Colonic mucosa (tissue), 4 donors: ENCODE results near the gene TMEM100. TPM values are rescaled to one million over a fixed set of nuclear protein-coding genes. Genes with fewer than 3 reads are reported as not detected.

ENCODE experiments used
- DNase-seq: peaks from one replicate; pipeline ENCODE4 v3.0.0-alpha.2; 2020
- H3K27ac ChIP-seq: fragments of 200-600 bp; one replicate; pipeline ENCODE4 v1.8.0; 2021
- H3K27me3 ChIP-seq: fragments of 200-600 bp; one replicate; pipeline ENCODE4 v1.8.0; 2021
- H3K36me3 ChIP-seq: fragments of 200-600 bp; one replicate; pipeline ENCODE4 v1.8.0; 2021
- H3K4me1 ChIP-seq: fragments of 200-600 bp; one replicate; pipeline ENCODE4 v1.8.0; 2021; ENCODE audit warnings: mild to moderate bottlenecking
- H3K4me3 ChIP-seq: fragments of 200-600 bp; one replicate; pipeline ENCODE4 v1.8.0; 2021
- H3K9ac ChIP-seq, 2 donors: one replicate each; pipeline ENCODE4 v1.7.0; 2013; ENCODE audit warnings: control low read depth in 2 of 2, low read depth in 2 of 2, low read length in 2 of 2
- H3K9me3 ChIP-seq: fragments of 200-600 bp; one replicate; pipeline ENCODE4 v1.8.0; 2021
- intact Hi-C: fragments of 100-400 bp; cut with DNase I; formaldehyde crosslinking; loops from one replicate; pipeline ENCODE4 v1.14.1; 2022
- total RNA-seq, 2 donors: library from RNA; stranded (reverse); fragmentation: NEBNext Ultra II Directional in 1 of 2; extraction: Animal tissue kit (Norgen Biotek cat#: 25700) in 1 of 2; gene quantifications; one replicate each; pipeline ENCODE4 v1.2.1, GENCODE V29; 2021
- TF ChIP-seq, protein P1 (sequence below): fragments of 200-600 bp; IDR thresholded peaks from one replicate; pipeline ENCODE4 v1.8.0; 2022; ENCODE audit warnings: antibody characterized with exemption, mild to moderate bottlenecking
- donor health status: healthy.
- donor health status: DM: no; HTN: no; CAD: no.
- donor health status: DM: no; HTN: no; CAD: no.

Gene TMEM100
- total RNA-seq, 2 donors from 2014 or later, result 2.8 to 7.1 TPM

DNA sequence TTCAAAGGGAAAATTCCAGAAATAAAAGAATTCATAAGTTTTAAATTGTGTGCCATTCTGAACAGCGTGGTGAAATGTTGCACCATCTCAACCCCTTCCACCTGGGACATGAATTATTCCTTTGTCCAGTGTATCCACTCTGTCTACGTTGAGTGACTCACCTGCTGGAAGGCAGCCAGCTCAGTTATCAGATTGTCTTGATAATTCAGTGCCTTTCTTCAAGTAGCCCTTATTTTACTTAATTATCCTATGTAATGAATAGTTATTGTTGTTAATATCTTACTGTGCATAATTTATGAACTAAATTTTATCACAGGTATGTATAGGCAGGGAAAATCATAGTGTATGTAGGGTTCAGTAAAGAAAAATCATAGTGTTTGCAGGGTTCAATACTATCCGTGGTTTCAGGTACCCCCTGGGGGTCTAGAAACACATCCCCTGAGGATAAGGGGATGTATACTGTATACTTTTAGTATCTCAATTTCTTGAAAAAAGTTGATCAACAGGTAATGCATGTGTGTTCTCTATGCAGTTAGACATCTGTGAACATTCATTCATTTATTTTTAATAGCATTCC is 20.5 kb upstream of the TMEM100 start:
- TF ChIP-seq, protein P1, sequence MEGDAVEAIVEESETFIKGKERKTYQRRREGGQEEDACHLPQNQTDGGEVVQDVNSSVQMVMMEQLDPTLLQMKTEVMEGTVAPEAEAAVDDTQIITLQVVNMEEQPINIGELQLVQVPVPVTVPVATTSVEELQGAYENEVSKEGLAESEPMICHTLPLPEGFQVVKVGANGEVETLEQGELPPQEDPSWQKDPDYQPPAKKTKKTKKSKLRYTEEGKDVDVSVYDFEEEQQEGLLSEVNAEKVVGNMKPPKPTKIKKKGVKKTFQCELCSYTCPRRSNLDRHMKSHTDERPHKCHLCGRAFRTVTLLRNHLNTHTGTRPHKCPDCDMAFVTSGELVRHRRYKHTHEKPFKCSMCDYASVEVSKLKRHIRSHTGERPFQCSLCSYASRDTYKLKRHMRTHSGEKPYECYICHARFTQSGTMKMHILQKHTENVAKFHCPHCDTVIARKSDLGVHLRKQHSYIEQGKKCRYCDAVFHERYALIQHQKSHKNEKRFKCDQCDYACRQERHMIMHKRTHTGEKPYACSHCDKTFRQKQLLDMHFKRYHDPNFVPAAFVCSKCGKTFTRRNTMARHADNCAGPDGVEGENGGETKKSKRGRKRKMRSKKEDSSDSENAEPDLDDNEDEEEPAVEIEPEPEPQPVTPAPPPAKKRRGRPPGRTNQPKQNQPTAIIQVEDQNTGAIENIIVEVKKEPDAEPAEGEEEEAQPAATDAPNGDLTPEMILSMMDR, result no peak
- Histone ChIP-seq H3K36me3 (no peaks in the 10 kb centered on the region), H3K4me1 (no peaks in the 10 kb centered on the region), H3K27me3 (no peaks in the 10 kb centered on the region), H3K4me3 (no peak overlapping the region), H3K9ac (no peak overlapping the region), H3K9me3 (no peaks in the 10 kb centered on the region), H3K27ac (no peak overlapping the region)
- intact Hi-C loops, result no loop called here
- DNase-seq, result peak; percentile 67

DNA sequence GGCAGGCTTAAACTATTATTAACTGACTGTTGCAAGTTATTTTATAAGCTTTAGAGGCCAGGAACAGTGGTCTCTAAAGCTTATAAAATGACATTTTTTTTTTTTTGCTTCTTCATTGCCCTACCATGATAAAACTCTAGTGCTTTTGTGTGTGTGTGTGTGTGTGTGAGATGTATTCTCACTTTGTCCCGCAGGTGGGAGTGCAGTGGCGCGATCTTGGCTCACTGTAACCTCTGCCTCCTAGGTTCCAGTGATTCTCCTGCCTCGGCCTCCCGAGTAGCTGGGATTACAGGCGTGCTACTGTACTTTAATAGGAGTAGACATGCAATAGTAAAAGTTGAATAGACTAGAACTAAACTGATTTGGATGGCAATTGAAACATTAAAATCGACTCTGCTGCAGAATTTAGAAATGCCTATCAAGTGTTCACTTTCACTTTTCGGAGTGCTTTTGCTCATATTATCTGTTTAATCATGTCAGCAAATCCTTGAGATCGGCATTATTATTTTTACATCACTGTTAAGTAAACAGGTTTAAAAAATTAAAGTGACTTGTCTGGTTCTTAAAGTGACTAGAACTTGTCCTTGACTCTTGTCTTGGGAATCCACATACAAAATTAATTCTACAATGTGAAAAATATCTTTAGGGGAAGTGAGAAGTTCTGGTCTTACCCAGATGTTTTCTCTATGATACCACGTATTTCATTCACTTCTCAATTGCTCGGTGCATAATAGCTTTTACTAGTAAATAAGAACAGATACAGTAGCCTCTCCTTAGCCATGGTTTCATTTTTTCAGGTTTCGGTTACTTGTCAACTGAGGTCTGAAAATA is 19.8 kb upstream of the TMEM100 start:
- Histone ChIP-seq H3K27me3 (no peaks in the 10 kb centered on the region), H3K27ac (no peak overlapping the region), H3K36me3 (no peaks in the 10 kb centered on the region), H3K9me3 (no peaks in the 10 kb centered on the region), H3K4me1 (no peaks in the 10 kb centered on the region), H3K4me3 (no peak overlapping the region), H3K9ac (no peak overlapping the region)
- TF ChIP-seq, protein P1, result no peak
- DNase-seq, result no peak
- intact Hi-C loops, result no loop called here

DNA sequence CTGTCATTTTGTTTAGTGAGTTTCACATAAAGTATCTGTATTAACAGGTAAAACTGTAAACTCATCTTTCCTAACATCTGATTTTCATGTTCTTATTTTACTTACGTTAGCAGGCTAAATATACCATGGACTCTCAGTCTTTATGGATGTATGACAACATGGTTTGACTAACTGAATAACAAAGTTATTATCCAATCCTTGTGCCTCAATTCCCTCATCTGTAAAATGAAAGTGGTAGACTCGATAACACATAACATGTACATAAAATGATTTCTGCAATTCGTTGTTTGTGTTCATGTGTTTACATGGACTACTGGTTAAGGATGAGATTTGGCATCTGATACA is 18.7 kb upstream of the TMEM100 start:
- TF ChIP-seq, protein P1, result no peak

DNA sequence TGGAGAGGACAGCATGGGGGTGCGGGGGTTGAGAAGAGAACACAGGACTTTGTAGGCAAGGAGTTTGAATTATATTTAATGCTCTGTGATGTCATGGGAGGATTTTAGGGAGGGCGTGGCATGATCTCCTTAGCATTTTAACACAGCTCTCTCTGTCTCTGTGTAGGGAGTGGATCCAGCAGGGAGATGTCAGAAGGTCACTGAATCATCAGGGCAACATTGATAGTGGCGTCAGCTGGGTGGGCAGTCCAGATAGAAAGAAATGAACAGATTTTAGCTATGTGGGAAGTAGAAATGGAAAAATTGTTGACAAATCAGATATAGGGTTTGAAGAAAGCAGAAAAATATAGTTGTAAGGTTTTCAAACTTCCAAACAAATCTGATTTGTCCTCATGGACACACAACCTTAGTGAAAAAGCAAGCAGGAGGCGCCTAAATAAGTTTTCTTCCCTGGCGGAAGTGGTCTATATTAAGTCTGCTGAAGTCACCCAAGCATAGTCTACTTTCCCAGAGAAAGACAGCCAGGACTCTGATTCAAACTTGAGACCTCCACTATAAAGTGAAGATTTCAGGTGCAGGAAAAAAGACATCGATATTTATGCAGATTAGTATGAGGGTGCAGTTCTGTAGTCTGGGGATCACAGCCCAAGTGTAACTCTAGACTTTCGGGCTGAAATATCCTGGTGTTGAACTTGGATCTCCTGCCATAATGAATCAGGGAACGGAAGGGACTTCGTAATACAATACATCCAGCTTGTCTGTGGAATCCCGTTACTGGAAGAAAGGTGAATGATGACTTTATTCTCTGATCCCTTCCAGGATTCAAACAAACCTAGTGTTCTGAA is 18.1 kb upstream of the TMEM100 start:
- H3K36me3 ChIP-seq, result no peaks in the 10 kb centered on the region
- no peaks in the 10 kb centered on the region for H3K9me3 ChIP-seq
- TF ChIP-seq, protein P1, result no peak
- DNase-seq, result no peak
- no peaks in the 10 kb centered on the region for H3K27me3 ChIP-seq
- no peaks in the 10 kb centered on the region for H3K4me1 ChIP-seq
- H3K4me3 ChIP-seq, result no peak overlapping the region
- H3K9ac ChIP-seq, result no peak overlapping the region
- intact Hi-C loops, result no loop called here
- no peak overlapping the region for H3K27ac ChIP-seq

More for the DNA sequence above, 18.7 kb upstream of the TMEM100 start:
- intact Hi-C loops, result no loop called here
- no peaks in the 10 kb centered on the region for H3K36me3 ChIP-seq
- H3K4me1 ChIP-seq, result no peaks in the 10 kb centered on the region
- DNase-seq, result no peak
- no peaks in the 10 kb centered on the region for H3K9me3 ChIP-seq
- no peaks in the 10 kb centered on the region for H3K27me3 ChIP-seq
- H3K27ac ChIP-seq, result no peak overlapping the region
- H3K9ac ChIP-seq, result no peak overlapping the region
- no peak overlapping the region for H3K4me3 ChIP-seq

DNA sequence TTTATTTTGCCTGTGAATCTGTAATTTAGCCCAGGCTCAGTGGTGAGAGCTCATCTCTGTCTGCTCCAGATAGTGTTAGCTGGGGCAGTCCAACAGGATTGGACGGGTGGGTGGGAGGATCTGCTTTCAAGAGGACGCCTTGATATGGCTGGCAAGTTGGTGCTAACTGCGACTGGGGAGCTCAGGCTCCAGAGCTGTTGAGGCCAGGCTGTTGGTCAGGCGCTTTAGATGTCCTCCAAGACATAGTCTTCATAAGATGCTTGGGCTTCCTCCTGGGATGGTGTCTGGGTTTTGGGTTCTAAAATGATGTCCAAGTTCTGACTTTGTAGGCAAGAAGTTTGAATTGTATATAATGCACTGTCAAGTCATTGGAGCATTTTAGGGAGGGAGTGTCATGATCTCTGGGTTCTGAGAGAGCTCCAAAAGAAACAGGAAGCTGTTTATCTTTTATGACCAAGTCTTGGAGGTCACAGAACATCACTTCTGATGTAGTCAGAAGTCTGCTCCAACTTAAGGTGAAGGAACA is 15.4 kb upstream of the TMEM100 start:
- Histone ChIP-seq H3K27me3 (no peaks in the 10 kb centered on the region), H3K9ac (no peak overlapping the region), H3K4me3 (no peak overlapping the region), H3K4me1 (no peaks in the 10 kb centered on the region), H3K27ac (no peak overlapping the region), H3K36me3 (no peaks in the 10 kb centered on the region), H3K9me3 (no peaks in the 10 kb centered on the region)
- intact Hi-C loops, result no loop called here
- DNase-seq, result no peak
- TF ChIP-seq, protein P1, result no peak
